Kidney (tissue), 14 donors: ENCODE results near the gene CCL25. TPM values are rescaled to one million over a fixed set of nuclear protein-coding genes. Genes with fewer than 3 reads are reported as not detected.
"Not testable (repeated sequence)": the region's sequence is repeated elsewhere in the genome, so short reads cannot be mapped to it uniquely, and the experiment has no call there.

Experiments
- DNase-seq, 5 donors: peaks; one replicate each; pipeline ENCODE4 v3.0.0-alpha.2; 2013 to 2020
- FAIRE-seq: peaks from 2 replicates; lab custom pipeline; 2012; peaks lifted over from hg19 to GRCh38; lab: Jason Lieb, UNC
- H3K27ac ChIP-seq, 2 donors: one replicate each; pipeline ENCODE4 v1.7.0; 2013; ENCODE audit warnings: low read depth in 2 of 2, low read length in 2 of 2, inconsistent platforms in 1 of 2
- H3K27me3 ChIP-seq: one replicate; pipeline ENCODE4 v1.7.1; 2013; ENCODE audit warnings: low read length, inconsistent platforms; ENCODE audit not compliant: control insufficient read depth, insufficient read depth
- H3K36me3 ChIP-seq, 3 donors: one replicate each; pipeline versions ENCODE4 v1.7.0 to v1.7.1; 2013; ENCODE audit warnings: low read length in 3 of 3, control low read depth in 1 of 3, inconsistent platforms in 1 of 3; ENCODE audit not compliant: insufficient read depth in 3 of 3, control insufficient read depth in 2 of 3
- H3K4me1 ChIP-seq, 3 donors: one replicate each; pipeline versions ENCODE4 v1.7.0 to v1.7.1; 2013; ENCODE audit warnings: low read length in 3 of 3, inconsistent platforms in 1 of 3, low read depth in 1 of 3; ENCODE audit not compliant: control insufficient read depth in 2 of 3, insufficient read depth in 2 of 3
- H3K4me3 ChIP-seq, 3 donors: one replicate each; pipeline versions ENCODE4 v1.7.0 to v1.8.1; 2013; ENCODE audit warnings: low read length in 3 of 3, control low read depth in 1 of 3, inconsistent platforms in 1 of 3
- H3K9ac ChIP-seq, 3 donors: one replicate each; pipeline versions ENCODE4 v1.7.0 to v1.7.1; 2013; ENCODE audit warnings: low read length in 3 of 3, control low read depth in 1 of 3, inconsistent platforms in 1 of 3
- H3K9me3 ChIP-seq, 3 donors: one replicate each; pipeline versions ENCODE4 v1.7.0 to v1.7.1; 2013; ENCODE audit warnings: low read length in 3 of 3, control low read depth in 1 of 3, inconsistent platforms in 1 of 3; ENCODE audit not compliant: control insufficient read depth in 2 of 3, insufficient read depth in 1 of 3
- CTCF ChIP-seq: IDR thresholded peaks from 3 replicates; pipeline ENCODE4 v1.5.1; 2012; ENCODE audit warnings: mild to moderate bottlenecking, moderate library complexity, borderline replicate concordance; ENCODE audit not compliant: insufficient read depth; ENCODE audit errors: extremely low read depth
- intact Hi-C: fragments of 100-400 bp; cut with DNase I; formaldehyde crosslinking; loops from one replicate; pipeline ENCODE4 v1.11.1; 2022
- polyA plus RNA-seq: library from polyadenylated mRNA; stranded (reverse); fragments of 350-450 nt; fragmentation: Illumina TruSeq; extraction: RNeasy Lipid Tissue Mini Kit (QIAGEN cat#74804); gene quantifications from one replicate; pipeline ENCODE4 v1.2.3, GENCODE V29; 2014; ENCODE audit warnings: low read depth, low replicate concordance; ENCODE audit not compliant: insufficient read depth
- total RNA-seq: library from RNA; stranded (reverse); fragmentation: NEBNext Ultra II Directional; extraction: Animal tissue kit (Norgen Biotek cat#: 25700); gene quantifications from one replicate; pipeline ENCODE4 v1.2.1, GENCODE V29; 2021
- donor health status: control.
- donor health status: control.
- donor health status: control.
- donor health status: control.
- donor health status: control.
- donor health status: DM: yes; HTN: yes; CAD: no.
- donor health status: Normal renal cell carcinoma (clear cell type).

CCL25 gene
- total and polyA plus RNA-seq, 2 donors from 2014 or later, result not detected

- FAIRE-seq (no peak), DNase-seq (no peak)
- Histone ChIP-seq H3K9ac (no peak overlapping the region), H3K27me3 (no peaks in the 10 kb centered on the region), H3K36me3 (no peaks in the 10 kb centered on the region), H3K27ac (no peak overlapping the region), H3K4me3 (no peak overlapping the region), H3K9me3 (no peaks in the 10 kb centered on the region), H3K4me1 (no peaks in the 10 kb centered on the region)
- no peak for TF ChIP-seq CTCF
- intact Hi-C loops, result no loop called here
Observed at GRCh38 chr19:8021374-8021773, 31.2 kb upstream of the CCL25 start.

GRCh38 chr19:8022275-8022674 lies 30.3 kb upstream of the CCL25 start:
- FAIRE-seq (no peak), DNase-seq (no peak)
- Histone ChIP-seq H3K9me3 (no peaks in the 10 kb centered on the region), H3K9ac (no peak overlapping the region), H3K27ac (no peak overlapping the region), H3K4me3 (no peak overlapping the region), H3K27me3 (no peaks in the 10 kb centered on the region), H3K4me1 (no peaks in the 10 kb centered on the region), H3K36me3 (no peaks in the 10 kb centered on the region)
- no peak for TF ChIP-seq CTCF
- intact Hi-C loops, result no loop called here

GRCh38 chr19:8023371-8023770 lies 29.2 kb upstream of the CCL25 start:
- Histone ChIP-seq H3K9me3 (no peaks in the 10 kb centered on the region), H3K4me3 (no peak overlapping the region), H3K4me1 (no peaks in the 10 kb centered on the region), H3K27ac (no peak overlapping the region), H3K27me3 (no peaks in the 10 kb centered on the region), H3K36me3 (no peaks in the 10 kb centered on the region), H3K9ac (no peak overlapping the region)
- intact Hi-C loops, result no loop called here
- DNase-seq (no peak), FAIRE-seq (no peak)
- no peak for TF ChIP-seq CTCF

- FAIRE-seq, H3K27me3 ChIP-seq, H3K9me3 ChIP-seq, H3K36me3 ChIP-seq, H3K27ac ChIP-seq, DNase-seq, H3K9ac ChIP-seq, H3K4me1 ChIP-seq, H3K4me3 ChIP-seq, intact Hi-C loops: not testable (repeated sequence)
Observed at GRCh38 chr19:8024256-8024655, 28.3 kb upstream of the CCL25 start.
